Stimulated activated CD4-positive, alpha-beta T cell treated with anti-CD3 and anti-CD28 coated beads, TNF-alpha, amount 100 ng/mL, for 48 hours (primary cell): ENCODE data around the gene ANKRD18B.
"Not testable (repeated sequence)": the region's sequence is repeated elsewhere in the genome, so short reads cannot be mapped to it uniquely, and the experiment has no call there.

Experiments
- DNase-seq, 3 donors: peaks; one replicate each; pipeline ENCODE4 v3.0.0-alpha.2; 2020; ENCODE audit warnings: low read depth in 3 of 3

ANKRD18B gene

DNA sequence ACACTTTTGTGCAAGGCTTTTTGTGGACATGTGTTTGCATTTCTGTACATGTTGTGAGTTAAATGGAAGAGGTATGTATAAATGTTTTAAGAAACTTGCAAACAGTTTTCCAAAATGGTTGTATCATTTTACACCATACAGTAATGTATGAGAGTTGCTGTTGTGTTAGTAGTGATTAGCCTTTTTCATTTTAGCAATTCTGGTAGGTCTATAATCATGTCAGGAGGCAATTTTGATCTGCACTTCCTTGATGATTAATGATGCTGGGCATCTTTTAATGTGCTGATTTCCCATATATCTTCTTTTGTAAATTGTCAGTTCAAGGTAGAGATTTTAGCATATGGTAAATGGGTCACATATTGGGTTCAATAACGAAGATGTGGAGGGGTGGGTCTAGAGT is 87.3 kb downstream of the ANKRD18B start:
- DNase-seq, result no peak

DNA sequence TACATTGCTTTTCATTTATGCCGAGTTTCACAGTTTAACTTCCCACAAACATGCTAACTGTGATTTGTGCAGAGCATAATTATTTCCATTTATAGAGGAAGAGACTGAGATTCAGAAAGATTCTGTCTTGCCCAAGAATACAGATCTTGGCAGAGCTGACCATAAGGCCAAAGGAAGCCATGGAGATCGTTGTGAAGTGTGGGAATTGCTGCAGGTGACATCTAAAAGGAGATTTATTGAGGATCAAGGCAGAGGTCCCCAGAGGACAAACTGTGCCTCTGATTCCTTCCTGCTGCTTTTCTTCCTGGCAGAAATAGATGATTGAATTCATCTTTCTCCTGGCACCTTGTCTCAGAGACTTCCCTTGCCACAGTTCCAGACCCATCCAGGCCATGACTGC is 88.4 kb downstream of the ANKRD18B start:
- not testable (repeated sequence) for DNase-seq

DNA sequence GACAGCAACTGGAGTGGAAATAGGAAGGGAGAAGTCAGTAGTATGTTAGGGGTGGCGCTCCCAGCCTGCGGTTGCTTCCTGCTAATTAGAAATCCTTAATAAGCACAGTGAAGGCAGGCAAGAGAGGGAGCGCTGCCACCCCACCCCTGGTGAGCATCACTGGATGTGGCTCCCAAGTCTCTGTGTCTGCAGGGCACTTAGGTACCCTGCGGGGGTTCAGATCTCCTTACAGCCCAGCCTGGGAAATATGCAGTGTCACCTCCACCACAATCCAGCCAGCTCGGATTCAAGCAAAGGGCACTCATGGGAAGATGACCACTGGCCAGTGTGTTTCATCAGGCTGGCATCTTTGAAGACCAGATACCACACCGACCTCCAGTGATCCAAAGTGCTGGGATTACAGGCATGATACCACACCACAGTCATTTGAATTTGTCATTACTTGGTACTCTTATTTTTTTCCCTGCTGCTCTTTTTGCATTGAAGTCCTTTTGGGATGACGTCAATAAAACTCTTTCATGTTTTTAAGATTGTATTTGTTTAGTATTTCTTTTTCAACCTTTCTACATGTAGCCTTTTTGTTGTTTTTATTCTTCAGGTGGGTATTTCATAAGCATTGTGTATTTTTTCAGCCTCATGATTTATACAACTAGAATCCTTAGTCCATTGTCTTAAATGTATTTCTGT is 90.1 kb downstream of the ANKRD18B start:
- DNase-seq, result no peak

DNA sequence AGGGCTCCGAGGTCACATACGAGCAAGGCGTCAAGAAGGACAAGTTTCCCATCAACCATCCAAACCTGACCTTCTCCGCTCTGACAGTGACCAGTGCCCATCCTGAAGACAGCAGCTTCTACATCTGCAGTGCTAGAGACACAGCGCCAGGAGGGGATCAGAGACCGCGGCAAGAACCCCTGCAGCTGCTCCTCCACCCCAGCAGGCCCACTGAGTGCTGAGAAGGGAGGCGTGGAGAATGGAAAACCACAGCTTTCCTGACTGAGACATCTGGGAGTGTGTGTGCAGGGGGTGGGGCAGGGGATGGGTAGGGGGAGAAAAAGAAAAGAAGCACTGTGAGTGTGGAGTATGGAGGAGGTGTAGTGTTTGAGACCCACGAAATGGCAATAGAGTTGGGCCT is 94.3 kb downstream of the ANKRD18B start:
- not testable (repeated sequence) for DNase-seq

DNA sequence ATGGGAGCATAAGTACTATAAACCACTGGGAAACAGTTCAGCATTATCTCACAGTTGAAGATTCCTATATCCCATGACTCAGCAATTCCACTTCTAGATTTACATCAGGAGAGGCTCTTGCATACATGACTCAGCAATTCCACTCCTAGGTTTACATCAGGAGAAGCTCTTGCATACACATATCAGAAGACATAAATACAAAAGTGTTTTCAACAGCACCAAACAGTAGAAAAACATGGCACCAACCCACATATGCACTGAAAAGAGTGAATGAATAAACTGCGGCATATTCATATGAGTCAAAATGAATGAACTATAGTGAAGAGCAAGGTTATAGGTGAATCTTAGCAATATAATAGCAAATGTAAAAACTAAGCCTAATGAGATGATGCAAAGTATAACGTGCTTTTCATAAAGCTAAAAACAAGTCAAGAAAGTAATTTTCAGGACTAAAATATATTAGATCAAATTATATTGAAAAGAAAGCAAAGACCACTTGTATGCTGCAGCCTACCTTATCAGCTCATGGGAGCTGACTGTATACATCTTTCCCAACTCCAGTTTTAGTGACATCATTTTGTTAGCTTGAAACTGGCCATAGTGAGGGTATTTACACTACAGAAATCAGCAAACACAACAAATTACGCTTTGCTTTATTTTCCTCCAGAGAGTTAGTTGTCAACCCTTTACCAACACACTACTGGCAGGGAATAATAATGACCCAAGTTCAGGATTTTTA is 95.8 kb downstream of the ANKRD18B start:
- DNase-seq, result no peak

DNA sequence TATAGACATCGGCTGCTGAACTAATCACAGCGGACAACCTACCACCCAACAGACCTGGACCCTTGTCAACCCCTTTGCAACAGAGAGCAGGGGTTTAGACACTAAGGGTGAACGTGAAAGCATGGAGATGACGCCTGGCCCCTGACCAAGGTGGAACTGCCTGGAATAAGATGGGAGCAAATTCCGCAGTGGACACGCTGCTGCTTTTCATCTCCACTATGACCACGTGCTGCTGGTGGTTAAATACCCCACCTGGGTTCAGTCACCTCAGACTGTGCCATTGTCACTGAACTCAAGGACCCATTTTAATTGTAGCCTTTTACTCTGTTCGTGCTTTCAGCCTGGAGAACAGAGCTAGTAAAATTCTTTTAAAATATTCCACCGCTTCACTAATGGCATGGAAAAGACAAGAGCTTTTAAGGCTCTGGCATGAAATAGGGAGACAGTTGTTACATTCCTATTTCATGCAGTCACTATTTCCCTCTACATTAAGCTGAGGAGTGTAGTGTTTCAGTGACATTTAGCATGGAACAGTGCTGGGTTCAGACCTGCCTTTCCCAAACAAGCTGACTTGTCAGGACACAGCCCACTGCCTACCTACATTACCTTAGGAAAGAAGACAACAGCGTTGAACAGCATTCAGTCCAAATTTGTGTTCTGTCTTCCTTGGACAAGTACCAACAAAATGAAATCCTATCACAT is 96.8 kb downstream of the ANKRD18B start:
- no peak for DNase-seq
